MCF 10A (cell line): ENCODE measurements around the gene CEACAM7. TPM values are rescaled to one million over a fixed set of nuclear protein-coding genes. Genes with fewer than 3 reads are reported as not detected.
A peak's percentile ranks its signal among the peaks of the same experiment; 100 is the strongest.

Source experiments
- BruUV-seq: library from RNA; stranded (reverse); fragments of 400-500 nt; replicated peaks from 2 replicates; lab custom pipeline; 2021; lab: Mats Ljungman, UMichigan
- CTCF ChIA-PET: fragments of 300-600 bp; sonication (Branson Sonifier 250); formaldehyde crosslinking; extraction: SDS; loops from one replicate; lab custom pipeline; 2021; ENCODE audit warnings: antibody characterized with exemption, inconsistent platforms; lab: Yijun Ruan, JAX
- POLR2A ChIA-PET: fragments of 300-600, 350-650 bp; sonication (Branson Sonifier 250); formaldehyde crosslinking; extraction: SDS; loops from one replicate; lab custom pipeline; 2020; ENCODE audit warnings: antibody characterized with exemption, inconsistent platforms; lab: Yijun Ruan, JAX
- DNase-seq: peaks from one replicate; pipeline ENCODE4 v3.0.0-alpha.2; 2018; ENCODE audit not compliant: unreplicated experiment
- H3K27ac Mint-ChIP-seq: one replicate; pipeline ENCODE4 v1.8.0; 2022; ENCODE audit warnings: mild to moderate bottlenecking, low read depth, mixed read lengths; ENCODE audit not compliant: unreplicated experiment
- H3K27me3 Mint-ChIP-seq: one replicate; pipeline ENCODE4 v1.8.0; 2022; ENCODE audit warnings: mixed read lengths; ENCODE audit not compliant: insufficient read depth, unreplicated experiment
- H3K36me3 Mint-ChIP-seq: one replicate; pipeline ENCODE4 v1.8.0; 2022; ENCODE audit warnings: mild to moderate bottlenecking, moderate library complexity, mixed read lengths; ENCODE audit not compliant: insufficient read depth, unreplicated experiment
- H3K4me1 Mint-ChIP-seq: one replicate; pipeline ENCODE4 v1.8.0; 2022; ENCODE audit warnings: mixed read lengths; ENCODE audit not compliant: insufficient read depth, unreplicated experiment
- H3K4me3 Mint-ChIP-seq: one replicate; pipeline ENCODE4 v1.8.0; 2022; ENCODE audit warnings: mild to moderate bottlenecking, moderate library complexity, mixed read lengths; ENCODE audit not compliant: unreplicated experiment
- H3K9me3 Mint-ChIP-seq: one replicate; pipeline ENCODE4 v1.8.0; 2022; ENCODE audit warnings: mixed read lengths; ENCODE audit not compliant: unreplicated experiment
- CTCF ChIP-seq: fragments of 200-600 bp; IDR thresholded peaks from one replicate; pipeline ENCODE4 v1.8.0; 2022; ENCODE audit warnings: antibody characterized with exemption, mild to moderate bottlenecking; ENCODE audit not compliant: unreplicated experiment
- intact Hi-C: fragments of 100-400 bp; cut with micrococcal nuclease; formaldehyde crosslinking; loops from 2 replicates; pipeline ENCODE4 v1.14.1; 2022
- total RNA-seq: library from RNA; stranded (reverse); gene quantifications from 2 replicates; pipeline ENCODE4 v1.2.3, GENCODE V29; 2022

CEACAM7 gene
- total RNA-seq, 1 experiment from 2014 or later: not detected

- H3K27me3 Mint-ChIP-seq: peaks cover 58% of the 10 kb centered on the region
- intact Hi-C loops: loop anchor here (5.0 kb wide), 1 partner anchor 52 kb away; no protein-coding TSS in a partner anchor
- H3K36me3 Mint-ChIP-seq: no peaks in the 10 kb centered on the region
These were observed 6.1 kb upstream of the CEACAM7 start for GRCh38 chr19:41694196-41694595.

GRCh38 chr19:41691268-41691970 lies 3.3 kb upstream of the CEACAM7 start:
- POLR2A ChIA-PET: no interaction called here
- no peak overlapping the region for H3K27ac Mint-ChIP-seq
- DNase-seq: peak; percentile 40

More at GRCh38 chr19:41694196-41694595, 6.1 kb upstream of the CEACAM7 start:
- CTCF ChIA-PET: interaction anchor here (0.6 to 1.5 kb wide), 2 partner anchors 45 to 53 kb away, joined by 3 to 5 read pairs; no protein-coding TSS in a partner anchor
- DNase-seq: no peak
- Mint-ChIP-seq H3K4me1 (no peaks in the 10 kb centered on the region), H3K27ac (no peak overlapping the region), H3K4me3 (no peak overlapping the region), H3K9me3 (no peaks in the 10 kb centered on the region)
- no TSS peak for BruUV-seq
- no peak for TF ChIP-seq CTCF
- POLR2A ChIA-PET: interaction anchor here (0.7 kb wide), 1 partner anchor 51 kb away, joined by 3 read pairs; no protein-coding TSS in a partner anchor

GRCh38 chr19:41690801-41691065 lies 2.7 kb upstream of the CEACAM7 start:
- H3K4me3 Mint-ChIP-seq: no peak overlapping the region
- no TSS peak for BruUV-seq
- intact Hi-C loops: loop anchor here (5.0 kb wide), 1 partner anchor 48 kb away; no protein-coding TSS in a partner anchor
- no peaks in the 10 kb centered on the region for H3K4me1 Mint-ChIP-seq
- no peak for DNase-seq
- H3K27ac Mint-ChIP-seq: no peak overlapping the region
- CTCF ChIA-PET: interaction anchor here (0.6 to 2.9 kb wide), 6 partner anchors 11 to 167 kb away, joined by 4 to 29 read pairs (median 6); no protein-coding TSS in a partner anchor
- POLR2A ChIA-PET: no interaction called here
- no peak for TF ChIP-seq CTCF
- H3K27me3 Mint-ChIP-seq: peaks cover 51% of the 10 kb centered on the region
- H3K9me3 Mint-ChIP-seq: no peaks in the 10 kb centered on the region
- no peaks in the 10 kb centered on the region for H3K36me3 Mint-ChIP-seq

More at GRCh38 chr19:41691268-41691970, 3.3 kb upstream of the CEACAM7 start:
- Mint-ChIP-seq H3K4me3 (no peak overlapping the region), H3K9me3 (no peaks in the 10 kb centered on the region), H3K27me3 (peaks cover 57% of the 10 kb centered on the region), H3K4me1 (no peaks in the 10 kb centered on the region), H3K36me3 (no peaks in the 10 kb centered on the region)
- CTCF ChIA-PET: interaction anchor here (0.6 to 2.9 kb wide), 11 partner anchors 9 to 1223 kb away, joined by 3 to 29 read pairs (median 4); no protein-coding TSS in a partner anchor
- intact Hi-C loops: loop anchor here (5.0 kb wide), 1 partner anchor 49 kb away; no protein-coding TSS in a partner anchor
- peak; percentile 46 for TF ChIP-seq CTCF
- no TSS peak for BruUV-seq

- no peak overlapping the region for H3K4me3 Mint-ChIP-seq
- POLR2A ChIA-PET: no interaction called here
- no TSS peak for BruUV-seq
- H3K9me3 Mint-ChIP-seq: no peaks in the 10 kb centered on the region
- DNase-seq: no peak
- peak; percentile 16 for TF ChIP-seq CTCF
- intact Hi-C loops: loop anchor here (5.0 kb wide), 1 partner anchor 48 kb away; no protein-coding TSS in a partner anchor
- H3K4me1 Mint-ChIP-seq: no peaks in the 10 kb centered on the region
- CTCF ChIA-PET: interaction anchor here (0.6 to 2.9 kb wide), 4 partner anchors 12 to 49 kb away, joined by 3 to 29 read pairs (median 6); no protein-coding TSS in a partner anchor
- no peaks in the 10 kb centered on the region for H3K36me3 Mint-ChIP-seq
- peaks cover 56% of the 10 kb centered on the region for H3K27me3 Mint-ChIP-seq
- no peak overlapping the region for H3K27ac Mint-ChIP-seq
These were observed 2.1 kb upstream of the CEACAM7 start for GRCh38 chr19:41689993-41690800.
